Measurements from ENCODE around the gene OR13J1.
A peak's percentile ranks its signal among the peaks of the same experiment; 100 is the strongest.

Gene OR13J1

GRCh38 chr9:35829764-35830096 is 40.5 kb downstream of the OR13J1 start:
- DNase-seq, result no peak

GRCh38 chr9:35829084-35829763 is 41.0 kb downstream of the OR13J1 start, which contains the start of gene TMEM8B:
Gene TMEM8B, plus strand, starts transcription at chr9:35829228. Its CDS starts 220 bp downstream, at chr9:35829448.
- DNase-seq, result peak; percentile 94

GRCh38 chr9:35828716-35829083 is 41.5 kb downstream of the OR13J1 start, which contains the start of gene FAM221B:
Gene FAM221B, minus strand, starts transcription at chr9:35828732. Its CDS starts 2,571 bp downstream, at chr9:35826161.
- DNase-seq, result no peak

- no peak for DNase-seq
These were observed 42.7 kb downstream of the OR13J1 start for GRCh38 chr9:35827486-35827885.

GRCh38 chr9:35826071-35826701 is 44.0 kb downstream of the OR13J1 start:
- DNase-seq, result peak; percentile 72

GRCh38 chr9:35822926-35823325 is 47.3 kb downstream of the OR13J1 start:
- no peak for DNase-seq

GRCh38 chr9:35820076-35820475 is 50.1 kb downstream of the OR13J1 start:
- DNase-seq, result no peak
